HG02759 (cell line): ENCODE measurements around the gene GGT1.
"Not testable (repeated sequence)": the region's sequence is repeated elsewhere in the genome, so short reads cannot be mapped to it uniquely, and the experiment has no call there.

Source experiments
- ATAC-seq: cut with Tn5 transposase; IDR thresholded peaks from one replicate; pipeline ENCODE4 v1.9.1; 2021; ENCODE audit warnings: mild to moderate bottlenecking, moderate library complexity; ENCODE audit not compliant: unreplicated experiment

Gene GGT1

GRCh38 chr22:24583221-24584165 is 19.5 kb upstream of the GGT1 start:
- ATAC-seq, result no peak

GRCh38 chr22:24584166-24584790 is 18.7 kb upstream of the GGT1 start:
- no peak for ATAC-seq

GRCh38 chr22:24584871-24585411 is 18.1 kb upstream of the GGT1 start:
- no peak for ATAC-seq

DNA sequence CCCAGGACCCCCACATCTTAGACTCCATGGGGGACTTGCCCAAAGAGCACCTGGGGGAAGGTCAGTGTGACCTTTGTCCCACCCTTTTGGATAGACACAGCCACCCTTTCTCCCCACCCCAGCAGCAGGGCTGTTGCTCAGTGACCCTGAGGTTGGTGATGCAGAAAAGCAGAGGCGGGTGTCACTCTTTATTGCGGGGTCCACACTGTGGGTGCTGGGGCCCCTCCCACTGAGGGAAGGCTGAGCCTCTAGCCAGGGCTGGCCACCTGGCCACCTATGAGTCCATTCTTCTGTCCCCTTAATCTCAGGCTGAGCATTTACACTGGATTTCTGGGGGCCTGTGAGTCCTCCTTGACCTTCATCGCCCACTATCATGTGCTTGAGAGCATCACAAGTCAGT is 17.5 kb upstream of the GGT1 start:
- no peak for ATAC-seq

GRCh38 chr22:24585927-24586546 is 17.0 kb upstream of the GGT1 start:
- ATAC-seq, result no peak

- ATAC-seq, result no peak
Observed at GRCh38 chr22:24587251-24587650, 15.7 kb upstream of the GGT1 start.

GRCh38 chr22:24587948-24588347 is 15.0 kb upstream of the GGT1 start:
- ATAC-seq, result no peak

DNA sequence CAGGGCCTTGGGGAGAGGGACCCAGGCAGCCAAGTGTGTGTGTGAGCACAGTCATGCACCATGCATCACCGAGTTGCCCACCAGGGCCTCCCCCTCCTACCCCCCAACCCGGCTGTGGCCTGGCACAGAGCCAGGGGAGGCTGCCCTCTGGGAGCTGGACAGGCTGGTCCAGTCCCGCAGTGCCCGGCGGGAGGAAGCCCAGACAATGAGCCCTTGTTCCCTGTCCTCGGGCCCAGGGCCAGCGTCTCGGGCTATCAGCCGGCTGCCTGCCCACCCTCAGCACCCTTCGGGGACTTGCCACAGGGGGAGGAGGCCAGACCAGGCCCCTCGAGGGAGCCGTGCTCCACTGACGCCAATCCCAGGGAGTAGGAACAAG is 14.6 kb upstream of the GGT1 start:
- no peak for ATAC-seq

DNA sequence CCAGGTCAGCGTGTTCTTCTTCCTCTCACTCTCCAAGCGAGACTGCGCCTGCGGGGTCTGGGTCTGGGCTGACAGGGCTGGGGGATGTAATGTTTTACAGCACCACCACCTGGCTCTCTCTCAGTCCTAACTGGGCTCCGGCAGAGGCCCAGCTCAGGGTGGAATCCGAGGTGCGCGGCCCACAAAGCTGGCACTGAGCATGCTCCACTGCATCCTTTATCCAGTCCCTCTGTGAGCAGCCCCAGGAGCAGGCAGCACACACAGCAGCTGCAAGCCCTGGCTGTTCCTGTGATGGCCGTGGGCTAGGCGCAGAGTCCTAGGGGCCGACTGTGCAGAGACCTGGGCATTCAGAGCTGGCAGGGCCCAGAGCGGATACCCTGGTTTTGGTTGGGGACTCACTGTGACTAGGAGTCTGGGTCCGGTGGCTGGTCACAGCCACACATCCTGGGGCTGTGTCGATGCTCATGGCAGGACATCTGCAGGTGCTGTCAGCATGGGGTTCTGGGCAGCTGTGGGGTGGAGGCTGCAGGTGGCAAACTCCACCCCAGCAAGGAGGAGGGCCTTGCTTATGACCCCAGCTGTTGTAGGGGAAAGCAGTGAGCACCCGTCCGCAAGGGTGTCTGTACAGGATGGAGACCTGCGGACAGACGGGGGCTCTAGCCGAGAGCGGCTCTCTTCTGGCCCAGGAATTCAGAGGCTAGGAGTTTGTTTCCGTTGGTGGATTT is 14.1 kb upstream of the GGT1 start:
- no peak for ATAC-seq

- ATAC-seq, result no peak
Observed at GRCh38 chr22:24589518-24590030, 13.4 kb upstream of the GGT1 start.

DNA sequence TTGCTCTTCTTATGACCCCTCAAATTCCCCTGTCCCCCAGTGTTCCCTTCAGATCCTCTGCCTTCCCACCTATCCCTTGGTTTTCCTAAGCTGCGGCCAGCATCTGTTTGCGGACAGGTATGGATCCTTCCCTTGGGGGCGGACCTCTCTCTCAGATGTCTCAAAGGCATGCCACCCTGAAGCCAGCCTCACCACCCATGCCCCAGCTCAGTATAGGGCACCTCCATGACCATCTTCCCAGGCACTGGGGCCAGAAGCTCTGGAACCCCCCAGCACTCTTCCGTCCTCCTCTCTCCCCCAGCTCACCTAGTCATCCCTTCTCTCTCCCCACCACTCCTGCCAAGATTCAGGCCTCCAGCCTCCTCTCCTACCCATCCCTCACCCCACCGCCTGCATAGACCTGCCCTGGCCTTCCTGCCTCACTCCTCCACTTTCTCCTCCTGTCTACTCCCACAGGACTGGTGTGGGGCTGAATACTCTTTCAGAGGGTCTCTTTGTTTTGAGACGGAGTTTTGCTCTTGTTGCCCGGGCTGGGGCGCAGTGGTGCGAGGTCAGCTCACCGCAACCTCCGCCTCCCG is 12.3 kb upstream of the GGT1 start:
- ATAC-seq, result no peak

DNA sequence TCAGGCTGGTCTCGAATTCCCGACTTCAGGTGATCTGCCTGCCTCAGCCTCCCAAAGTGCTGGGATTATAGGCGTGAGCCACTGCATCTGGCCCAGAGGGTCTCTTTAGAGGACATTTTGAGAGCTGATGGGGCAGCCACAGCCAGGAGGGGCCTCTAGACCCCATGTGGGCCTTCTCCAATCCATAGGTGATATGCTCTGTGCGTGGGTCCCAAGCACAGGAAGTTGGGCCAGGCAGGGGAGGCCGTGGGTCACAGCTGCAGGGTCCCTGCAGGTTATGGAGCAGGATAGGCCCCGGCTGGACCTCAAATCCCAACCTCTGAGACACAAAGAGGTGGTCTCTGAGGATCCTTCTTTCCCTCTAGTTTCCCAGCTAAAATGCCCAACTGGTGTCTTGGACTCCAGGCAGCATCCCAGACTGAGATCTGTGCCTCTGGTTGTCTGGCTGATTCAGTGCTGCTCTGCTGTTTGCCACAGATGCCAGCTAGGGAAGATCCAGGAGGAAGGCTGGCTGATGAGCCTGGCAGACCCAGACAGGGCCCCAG is 11.6 kb upstream of the GGT1 start:
- no peak for ATAC-seq

DNA sequence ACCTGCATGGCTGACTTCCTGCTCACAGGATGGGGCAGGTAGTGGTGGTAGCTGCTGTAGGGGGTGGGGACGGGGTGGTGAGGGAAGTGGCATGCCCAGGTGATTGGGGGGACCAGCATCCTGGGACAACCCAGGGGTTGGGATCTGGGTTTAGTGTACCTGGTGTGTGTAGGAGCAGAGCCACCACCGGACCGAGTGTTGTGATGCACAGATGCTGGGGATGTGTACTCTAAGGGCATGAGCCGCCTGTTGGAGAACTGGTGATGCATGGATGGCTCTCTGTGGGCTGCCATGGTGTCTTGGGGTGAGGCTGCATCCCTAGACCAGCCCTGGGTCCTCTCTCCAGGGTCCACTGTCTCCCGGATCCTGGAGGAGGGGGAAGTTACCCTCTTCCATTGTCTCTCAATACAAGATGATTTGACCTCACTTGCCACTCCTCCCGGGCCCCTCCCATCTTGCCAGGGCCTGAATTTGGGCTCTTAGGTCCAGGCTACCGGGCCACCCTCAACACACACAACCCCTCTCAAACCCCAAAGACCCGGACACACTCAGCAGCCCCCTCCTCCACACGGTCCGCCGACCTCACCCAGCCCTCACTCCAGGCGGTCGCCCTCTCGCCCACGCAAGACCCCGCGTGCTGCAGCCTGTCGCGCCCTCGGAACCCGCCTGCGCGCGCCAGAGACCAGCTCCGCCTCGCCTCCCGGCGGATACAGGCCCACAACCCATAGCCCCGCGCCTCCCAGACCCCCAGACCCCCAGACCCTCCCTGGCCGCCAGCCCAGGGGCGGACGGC is 10.7 kb upstream of the GGT1 start:
- ATAC-seq, result no peak

- ATAC-seq, result peak; percentile 93
Observed at GRCh38 chr22:24592851-24593558, 10.0 kb upstream of the GGT1 start, which contains the start of gene LRRC75B. Gene LRRC75B, minus strand, starts transcription at chr22:24593073. Its CDS starts 34 bp downstream, at chr22:24593039.

GRCh38 chr22:24593559-24593835 is 9.5 kb upstream of the GGT1 start:
- ATAC-seq, result not testable (repeated sequence)

- no peak for ATAC-seq
Observed at GRCh38 chr22:24593836-24594568, 9.0 kb upstream of the GGT1 start.

- ATAC-seq, result no peak
Observed at GRCh38 chr22:24594569-24595120, 8.3 kb upstream of the GGT1 start.

DNA sequence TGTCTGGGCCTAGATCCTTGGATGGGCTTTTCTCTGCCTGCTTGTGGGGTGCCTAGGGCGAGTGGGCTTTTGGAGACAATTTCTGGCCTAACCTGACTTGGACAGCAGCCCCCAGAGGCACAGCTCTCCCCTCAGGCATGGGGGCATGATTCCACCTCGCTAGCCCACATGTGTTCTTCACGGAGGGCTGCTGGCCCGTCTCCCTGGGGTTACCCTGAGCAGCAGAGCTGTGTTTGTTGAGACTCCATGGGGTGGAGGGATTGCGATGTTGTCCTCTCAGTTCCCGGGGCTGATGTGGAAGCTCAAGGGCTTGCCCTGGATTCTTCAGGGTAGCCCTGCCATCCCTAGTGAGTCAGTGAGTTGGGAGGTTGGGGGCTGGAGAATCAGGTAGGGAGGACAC is 7.8 kb upstream of the GGT1 start:
- ATAC-seq, result no peak
